Thymus (tissue), 11 donors: ENCODE data around the gene ELMO1. TPM values are rescaled to one million over a fixed set of nuclear protein-coding genes. Genes with fewer than 3 reads are reported as not detected.

Experiments used
- DNase-seq, 9 donors: peaks; one replicate each; pipeline ENCODE4 v3.0.0-alpha.2; 2013; ENCODE audit warnings: low spot score in 9 of 9, low read depth in 6 of 9, missing footprints in 1 of 9
- H3K27ac ChIP-seq, 2 donors: one replicate each; pipeline ENCODE4 v1.5.1; 2013; ENCODE audit warnings: control low read depth in 1 of 2, low read depth in 1 of 2, low read length in 1 of 2, mild to moderate bottlenecking in 1 of 2, moderate library complexity in 1 of 2
- H3K27me3 ChIP-seq, 2 donors: one replicate each; pipeline ENCODE4 v1.5.1; 2013; ENCODE audit warnings: low read length in 1 of 2; ENCODE audit not compliant: control insufficient read depth in 2 of 2, insufficient read depth in 1 of 2
- H3K36me3 ChIP-seq, 2 donors: one replicate each; pipeline ENCODE4 v1.5.1; 2013; ENCODE audit warnings: low read length in 1 of 2, mild to moderate bottlenecking in 1 of 2, moderate library complexity in 1 of 2; ENCODE audit not compliant: control insufficient read depth in 2 of 2, insufficient read depth in 2 of 2
- H3K4me1 ChIP-seq, 2 donors: one replicate each; pipeline ENCODE4 v1.5.1; 2013; ENCODE audit warnings: low read length in 2 of 2; ENCODE audit not compliant: control insufficient read depth in 2 of 2, insufficient read depth in 2 of 2
- H3K4me3 ChIP-seq, 2 donors: one replicate each; pipeline ENCODE4 v1.5.1; 2013; ENCODE audit warnings: low read length in 2 of 2, control low read depth in 1 of 2, mild to moderate bottlenecking in 1 of 2
- H3K9me3 ChIP-seq, 2 donors: one replicate each; pipeline ENCODE4 v1.5.1; 2013; ENCODE audit warnings: low read length in 1 of 2, mild to moderate bottlenecking in 1 of 2; ENCODE audit not compliant: control insufficient read depth in 2 of 2, insufficient read depth in 1 of 2
- WGBS: extraction: QIAGEN DNeasy Blood & Tissue Kit; methylation state at CpG from one replicate; pipeline ENCODE4 v1.1.7; 2013; 5-methylcytosine and 5-hydroxymethylcytosine counted together
- polyA plus RNA-seq: library from polyadenylated mRNA; stranded (reverse); fragments of 200-250 nt; gene quantifications from one replicate; pipeline ENCODE4 v1.2.3, GENCODE V29; 2013
- total RNA-seq: library from RNA; stranded (reverse); fragments of 120-200 nt; gene quantifications from one replicate; pipeline ENCODE4 v1.2.4, GENCODE V29; 2013
- donor health status: healthy.

ELMO1 gene
- total and polyA plus RNA-seq, 2 donors, result 18.7 to 22.5 TPM

GRCh38 chr7:36920433-36920832 lies 528.2 kb downstream of the ELMO1 start:
- 99% methylated on average over 1 of the region's 1 CpG for WGBS
- no peak for DNase-seq
- no peaks in the 10 kb centered on the region for H3K4me1 ChIP-seq

GRCh38 chr7:36919738-36920137 lies 528.9 kb downstream of the ELMO1 start:
- H3K36me3 ChIP-seq, result no peaks in the 10 kb centered on the region
- 95% methylated on average over 4 of the region's 4 CpGs for WGBS
- H3K9me3 ChIP-seq, result peaks cover 0 to 3% of the 10 kb centered on the region in 2 donors
- no peak overlapping the region for H3K4me3 ChIP-seq
- H3K4me1 ChIP-seq, result no peaks in the 10 kb centered on the region
- H3K27ac ChIP-seq, result no peak overlapping the region
- DNase-seq, result no peak
- no peaks in the 10 kb centered on the region for H3K27me3 ChIP-seq

More at GRCh38 chr7:36920433-36920832, 528.2 kb downstream of the ELMO1 start:
- Histone ChIP-seq H3K4me3 (no peak overlapping the region), H3K27ac (no peak overlapping the region), H3K27me3 (no peaks in the 10 kb centered on the region), H3K36me3 (no peaks in the 10 kb centered on the region), H3K9me3 (peaks cover 0 to 3% of the 10 kb centered on the region in 2 donors)

- Histone ChIP-seq H3K4me3 (no peak overlapping the region), H3K27me3 (no peaks in the 10 kb centered on the region), H3K4me1 (no peaks in the 10 kb centered on the region), H3K27ac (no peak overlapping the region), H3K9me3 (peaks cover 0 to 3% of the 10 kb centered on the region in 2 donors), H3K36me3 (no peaks in the 10 kb centered on the region)
- 97% methylated on average over 2 of the region's 2 CpGs for WGBS
- no peak for DNase-seq
Measured at GRCh38 chr7:36918591-36918990, 530.1 kb downstream of the ELMO1 start.

DNA sequence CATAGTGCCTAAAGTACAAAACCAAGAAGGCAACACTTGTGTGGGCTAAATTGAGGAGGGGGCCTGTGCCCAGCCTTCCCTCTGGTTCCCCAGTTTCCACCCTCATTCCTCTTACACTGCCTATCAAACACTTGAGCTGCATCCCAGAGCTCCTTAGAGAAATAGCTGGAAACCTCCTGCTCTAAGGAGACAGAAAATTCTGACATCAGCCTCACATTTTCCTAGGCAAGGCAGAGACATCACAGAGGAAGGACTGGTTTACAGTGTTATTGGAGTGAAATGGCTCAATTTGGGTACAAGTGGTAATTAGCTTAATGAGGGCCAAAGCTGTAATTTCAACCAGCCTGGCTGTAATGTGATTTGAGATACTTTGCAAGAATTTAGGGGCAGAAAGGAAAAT lies 532.0 kb downstream of the ELMO1 start:
- H3K27me3 ChIP-seq, result no peaks in the 10 kb centered on the region
- H3K9me3 ChIP-seq, result peaks cover 0 to 3% of the 10 kb centered on the region in 2 donors
- no peaks in the 10 kb centered on the region for H3K36me3 ChIP-seq
- H3K27ac ChIP-seq, result no peak overlapping the region
- no peaks in the 10 kb centered on the region for H3K4me1 ChIP-seq
- H3K4me3 ChIP-seq, result no peak overlapping the region
- DNase-seq, result no peak

DNA sequence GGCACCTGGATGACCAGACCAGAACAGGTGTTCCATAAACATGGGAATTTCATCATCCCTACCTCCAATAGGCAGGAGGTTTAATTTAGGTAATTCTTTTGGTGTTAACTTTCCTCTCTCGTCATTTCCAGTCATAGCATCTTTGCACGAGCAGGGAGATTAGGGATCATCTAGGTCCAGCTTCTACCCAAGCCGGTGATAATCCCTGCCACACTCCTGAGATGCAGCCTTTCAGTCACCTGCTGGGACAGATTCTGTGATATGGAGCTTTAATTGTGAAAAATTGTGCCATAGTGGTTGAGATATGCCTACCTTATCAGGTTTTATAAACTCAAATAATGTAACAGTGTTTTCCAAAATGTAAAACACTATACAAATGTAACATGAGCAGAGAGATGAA lies 532.5 kb downstream of the ELMO1 start:
- H3K4me1 ChIP-seq, result no peaks in the 10 kb centered on the region
- no peaks in the 10 kb centered on the region for H3K36me3 ChIP-seq
- DNase-seq, result no peak
- H3K4me3 ChIP-seq, result no peak overlapping the region
- no peaks in the 10 kb centered on the region for H3K27me3 ChIP-seq
- WGBS, result 97% methylated on average over 3 of the region's 3 CpGs
- no peak overlapping the region for H3K27ac ChIP-seq
- H3K9me3 ChIP-seq, result peaks cover 0 to 2% of the 10 kb centered on the region in 2 donors

- WGBS, result 96% methylated on average over 5 of the region's 5 CpGs
Measured at GRCh38 chr7:36911788-36912187, 536.9 kb downstream of the ELMO1 start.

DNA sequence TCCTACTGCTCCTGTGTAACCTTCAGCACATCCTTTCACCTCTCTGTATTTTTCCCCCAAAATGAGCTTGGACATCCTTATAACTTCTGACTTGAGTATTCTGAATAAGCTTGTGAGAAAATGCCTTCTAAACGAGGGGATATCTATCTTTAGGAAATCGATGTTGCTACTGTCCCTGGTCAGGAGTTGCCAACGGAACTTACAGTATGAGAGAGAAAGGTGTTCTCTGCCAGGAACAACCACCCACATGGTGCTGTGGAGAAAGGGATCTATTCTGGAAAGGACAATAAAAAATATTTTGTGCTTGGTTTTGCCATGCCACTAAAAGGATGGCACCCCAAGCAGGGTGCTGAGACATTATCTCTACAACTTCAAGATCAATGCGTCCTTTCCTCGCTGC lies 537.8 kb downstream of the ELMO1 start:
- Histone ChIP-seq H3K4me1 (no peaks in the 10 kb centered on the region), H3K27me3 (no peaks in the 10 kb centered on the region), H3K36me3 (no peaks in the 10 kb centered on the region), H3K9me3 (no peaks in the 10 kb centered on the region), H3K4me3 (no peak overlapping the region), H3K27ac (no peak overlapping the region)
- 98% methylated on average over 5 of the region's 5 CpGs for WGBS
- DNase-seq, result no peak

More at GRCh38 chr7:36911788-36912187, 536.9 kb downstream of the ELMO1 start:
- no peak for DNase-seq
- Histone ChIP-seq H3K36me3 (no peaks in the 10 kb centered on the region), H3K27me3 (no peaks in the 10 kb centered on the region), H3K27ac (no peak overlapping the region), H3K9me3 (no peaks in the 10 kb centered on the region), H3K4me1 (no peaks in the 10 kb centered on the region), H3K4me3 (no peak overlapping the region)

DNA sequence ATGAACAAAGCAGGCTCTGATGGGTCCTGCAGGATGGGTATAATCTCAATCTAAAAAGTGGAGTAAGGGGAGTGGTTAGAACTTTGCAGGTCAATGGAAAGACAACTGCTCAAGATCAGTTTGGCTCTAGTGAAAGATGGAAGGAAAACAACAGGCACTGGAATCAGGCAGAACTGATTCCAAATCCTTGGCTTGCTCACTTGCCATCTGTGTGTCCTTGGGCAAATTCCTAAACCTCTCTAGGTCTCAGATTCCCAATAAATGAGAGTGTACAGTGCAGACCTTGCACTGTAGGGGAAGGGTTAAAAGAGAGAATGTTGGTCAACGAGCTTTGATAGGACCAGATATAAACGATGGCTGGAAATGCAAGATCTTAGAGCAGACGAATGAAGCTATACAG lies 538.3 kb downstream of the ELMO1 start:
- no peak overlapping the region for H3K4me3 ChIP-seq
- 95% methylated on average over 3 of the region's 3 CpGs for WGBS
- H3K36me3 ChIP-seq, result no peaks in the 10 kb centered on the region

GRCh38 chr7:36906956-36907635 lies 541.6 kb downstream of the ELMO1 start:
- WGBS, result 84% methylated on average over 3 of the region's 3 CpGs
- no peak overlapping the region for H3K27ac ChIP-seq
- DNase-seq, result no peak
- H3K4me1 ChIP-seq, result no peaks in the 10 kb centered on the region
- no peak overlapping the region for H3K4me3 ChIP-seq
- no peaks in the 10 kb centered on the region for H3K9me3 ChIP-seq
- no peaks in the 10 kb centered on the region for H3K27me3 ChIP-seq
- H3K36me3 ChIP-seq, result no peaks in the 10 kb centered on the region

More for the DNA sequence above, 538.3 kb downstream of the ELMO1 start:
- Histone ChIP-seq H3K27me3 (no peaks in the 10 kb centered on the region), H3K9me3 (no peaks in the 10 kb centered on the region), H3K4me1 (no peaks in the 10 kb centered on the region), H3K27ac (no peak overlapping the region)
- DNase-seq, result no peak
